Hepatocyte (in vitro differentiated cells): ENCODE results near the gene TSPAN33. TPM values are rescaled to one million over a fixed set of nuclear protein-coding genes. Genes with fewer than 3 reads are reported as not detected.
"Not testable (repeated sequence)": the region's sequence is repeated elsewhere in the genome, so short reads cannot be mapped to it uniquely, and the experiment has no call there.

ENCODE experiments used
- DNase-seq: peaks from one replicate; pipeline ENCODE4 v3.0.0-alpha.2; 2016; ENCODE audit warnings: low spot score
- H2AFZ ChIP-seq: fragments of 200-600 bp; sonication (generic); 2 replicates; pipeline ENCODE4 v1.6.0; 2016; ENCODE audit warnings: antibody characterized with exemption, mild to moderate bottlenecking
- H3K27ac ChIP-seq: fragments of 200-600 bp; sonication (generic); 2 replicates; pipeline ENCODE4 v1.5.1; 2016; ENCODE audit warnings: mild to moderate bottlenecking
- H3K27me3 ChIP-seq: fragments of 200-600 bp; sonication (generic); 2 replicates; pipeline ENCODE4 v1.6.1; 2016
- H3K36me3 ChIP-seq: fragments of 200-600 bp; sonication (generic); replicated peaks from 2 replicates; pipeline ENCODE4 v1.5.1; 2016; ENCODE audit warnings: low read depth; ENCODE audit not compliant: insufficient read depth
- H3K4me1 ChIP-seq: fragments of 200-600 bp; sonication (generic); 2 replicates; pipeline ENCODE4 v1.5.1; 2016; ENCODE audit warnings: mild to moderate bottlenecking, moderate library complexity; ENCODE audit not compliant: insufficient read depth
- H3K4me2 ChIP-seq: fragments of 200-600 bp; sonication (generic); 2 replicates; pipeline ENCODE4 v1.6.0; 2016
- H3K4me3 ChIP-seq: fragments of 200-600 bp; sonication (generic); 2 replicates; pipeline ENCODE4 v1.5.1; 2016; ENCODE audit warnings: mild to moderate bottlenecking
- H3K79me2 ChIP-seq: fragments of 200-600 bp; sonication (generic); 2 replicates; pipeline ENCODE4 v1.6.0; 2017; ENCODE audit warnings: mild to moderate bottlenecking
- H3K9me2 ChIP-seq: fragments of 200-600 bp; sonication (generic); replicated peaks from 2 replicates; pipeline ENCODE4 v1.6.0; 2017; ENCODE audit warnings: mild to moderate bottlenecking; ENCODE audit not compliant: insufficient read depth
- H3K9me3 ChIP-seq: fragments of 200-600 bp; sonication (generic); 2 replicates; pipeline ENCODE4 v1.5.1; 2016; ENCODE audit warnings: low read depth, mild to moderate bottlenecking
- H4K20me1 ChIP-seq: fragments of 200-600 bp; sonication (generic); 2 replicates; pipeline ENCODE4 v1.6.0; 2016; ENCODE audit warnings: mild to moderate bottlenecking; ENCODE audit not compliant: insufficient read depth, poor library complexity, severe bottlenecking
- EZH2phosphoT487 ChIP-seq: fragments of 200-600 bp; sonication (generic); IDR thresholded peaks from one replicate; pipeline ENCODE4 v1.6.1; 2018; ENCODE audit warnings: antibody characterized with exemption, mild to moderate bottlenecking, low read depth, moderate library complexity; ENCODE audit not compliant: unreplicated experiment, severe bottlenecking
- WGBS: methylation state at CpG from one replicate; pipeline ENCODE4 v1.1.6; 2016; ENCODE audit warnings: low lambda C conversion rate; ENCODE audit errors: missing lambda C conversion rate; 5-methylcytosine and 5-hydroxymethylcytosine counted together
- polyA plus RNA-seq: library from polyadenylated mRNA; unstranded; fragments of >200 nt; fragmentation: Nextera tagmentation; extraction: Ambion mirVana; gene quantifications from 2 replicates; pipeline ENCODE4 v1.2.1, GENCODE V29; 2016
- total RNA-seq: library from RNA; depleted of rRNA; stranded (reverse); fragments of >200 nt; gene quantifications from 2 replicates; pipeline ENCODE4 v1.2.3, GENCODE V29; 2014
- TF ChIP-seq, protein P1 (sequence below): fragments of 200-600 bp; sonication (generic); IDR thresholded peaks from 2 replicates; pipeline ENCODE4 v1.5.1; 2016; ENCODE audit warnings: antibody characterized with exemption, mild to moderate bottlenecking; ENCODE audit not compliant: poor library complexity

TSPAN33 gene
- total and polyA plus RNA-seq, 2 experiments from 2014 or later: 7.8 to 9.6 TPM

DNA sequence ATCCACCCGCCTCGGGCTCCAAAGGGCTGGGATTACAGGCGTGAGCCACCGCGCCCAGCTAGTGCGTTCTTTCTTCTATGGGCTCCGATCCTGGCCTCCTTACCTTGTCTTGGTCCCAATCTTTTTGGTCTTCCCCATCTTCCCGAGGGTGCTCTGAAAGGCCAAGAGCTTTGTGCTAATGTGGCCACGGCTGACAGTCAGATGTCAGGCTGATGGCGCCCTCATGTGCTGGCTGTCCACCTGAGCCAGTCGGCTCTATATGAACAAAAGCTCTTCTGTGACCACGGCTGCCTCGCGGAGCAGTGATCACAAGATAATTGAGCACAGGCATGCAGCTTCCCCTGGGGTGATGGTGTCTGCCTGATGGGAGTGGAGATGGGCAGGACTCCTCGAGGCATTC is 69.3 kb downstream of the TSPAN33 start:
- Histone ChIP-seq H3K27me3 (no peaks in the 10 kb centered on the region), H3K9me3 (no peaks in the 10 kb centered on the region)

GRCh38 chr7:129215691-129216090 is 71.2 kb downstream of the TSPAN33 start:
- not testable (repeated sequence) for H4K20me1 ChIP-seq, H3K9me3 ChIP-seq, DNase-seq, H3K36me3 ChIP-seq, H3K79me2 ChIP-seq, H3K4me1 ChIP-seq, H2AFZ ChIP-seq, H3K27me3 ChIP-seq, H3K4me2 ChIP-seq, H3K27ac ChIP-seq, H3K9me2 ChIP-seq, H3K4me3 ChIP-seq
- 98% methylated on average over 15 of the region's 15 CpGs for WGBS

More for the DNA sequence above, 69.3 kb downstream of the TSPAN33 start:
- Histone ChIP-seq H4K20me1 (no peaks in the 10 kb centered on the region), H3K27ac (no peak overlapping the region), H3K4me3 (no peak overlapping the region), H2AFZ (no peak overlapping the region), H3K36me3 (no peaks in the 10 kb centered on the region), H3K4me1 (no peaks in the 10 kb centered on the region), H3K79me2 (no peaks in the 10 kb centered on the region), H3K4me2 (no peak overlapping the region), H3K9me2 (no peaks in the 10 kb centered on the region)
- TF ChIP-seq, protein P1, sequence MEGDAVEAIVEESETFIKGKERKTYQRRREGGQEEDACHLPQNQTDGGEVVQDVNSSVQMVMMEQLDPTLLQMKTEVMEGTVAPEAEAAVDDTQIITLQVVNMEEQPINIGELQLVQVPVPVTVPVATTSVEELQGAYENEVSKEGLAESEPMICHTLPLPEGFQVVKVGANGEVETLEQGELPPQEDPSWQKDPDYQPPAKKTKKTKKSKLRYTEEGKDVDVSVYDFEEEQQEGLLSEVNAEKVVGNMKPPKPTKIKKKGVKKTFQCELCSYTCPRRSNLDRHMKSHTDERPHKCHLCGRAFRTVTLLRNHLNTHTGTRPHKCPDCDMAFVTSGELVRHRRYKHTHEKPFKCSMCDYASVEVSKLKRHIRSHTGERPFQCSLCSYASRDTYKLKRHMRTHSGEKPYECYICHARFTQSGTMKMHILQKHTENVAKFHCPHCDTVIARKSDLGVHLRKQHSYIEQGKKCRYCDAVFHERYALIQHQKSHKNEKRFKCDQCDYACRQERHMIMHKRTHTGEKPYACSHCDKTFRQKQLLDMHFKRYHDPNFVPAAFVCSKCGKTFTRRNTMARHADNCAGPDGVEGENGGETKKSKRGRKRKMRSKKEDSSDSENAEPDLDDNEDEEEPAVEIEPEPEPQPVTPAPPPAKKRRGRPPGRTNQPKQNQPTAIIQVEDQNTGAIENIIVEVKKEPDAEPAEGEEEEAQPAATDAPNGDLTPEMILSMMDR: peak; percentile 35
- no peak for TF ChIP-seq EZH2phosphoT487
- WGBS: 60% methylated on average over 15 of the region's 15 CpGs
- DNase-seq: peak; percentile 37

DNA sequence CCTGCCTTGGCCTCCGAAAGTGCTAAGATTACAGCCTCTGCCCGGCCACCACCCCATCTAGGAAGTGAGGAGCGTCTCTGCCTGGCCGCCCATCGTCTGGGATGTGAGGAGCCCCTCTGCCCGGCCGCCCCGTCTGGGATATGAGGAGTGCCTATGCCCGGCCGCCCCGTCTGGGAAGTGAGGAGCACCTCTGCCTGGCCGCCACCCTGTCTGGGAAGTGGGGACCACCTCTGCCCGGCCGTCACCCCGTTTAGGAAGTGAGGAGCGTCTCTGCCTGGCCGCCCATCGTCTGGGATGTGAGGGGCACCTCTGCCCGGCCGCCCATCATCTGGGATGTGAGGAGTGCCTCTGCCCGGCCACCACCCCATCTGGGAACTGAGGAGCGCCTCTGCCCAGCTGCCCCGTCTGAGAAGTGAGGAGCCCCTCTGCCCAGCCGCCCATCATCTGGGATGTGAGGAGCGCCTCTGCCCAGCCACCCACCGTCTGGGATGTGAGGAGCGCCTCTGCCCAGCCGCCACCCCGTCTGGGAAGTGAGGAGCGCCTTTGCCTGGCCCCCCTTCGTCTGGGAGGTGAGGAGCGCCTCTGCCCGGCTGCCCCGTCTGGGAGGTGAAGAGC is 71.7 kb downstream of the TSPAN33 start:
- WGBS: 98% methylated on average over 29 of the region's 34 CpGs
- not testable (repeated sequence) for H3K79me2 ChIP-seq, H4K20me1 ChIP-seq, DNase-seq, H3K36me3 ChIP-seq, H2AFZ ChIP-seq, H3K4me1 ChIP-seq, H3K4me3 ChIP-seq, H3K9me3 ChIP-seq, H3K27me3 ChIP-seq, H3K9me2 ChIP-seq, H3K4me2 ChIP-seq
- H3K27ac ChIP-seq: peak overlapping the region; percentile 62

- H2AFZ ChIP-seq, H3K9me2 ChIP-seq, H3K4me3 ChIP-seq, H3K9me3 ChIP-seq, DNase-seq, H3K27me3 ChIP-seq, H3K36me3 ChIP-seq, H3K4me1 ChIP-seq, H3K4me2 ChIP-seq, H4K20me1 ChIP-seq, H3K79me2 ChIP-seq: not testable (repeated sequence)
- 49% methylated on average over 8 of the region's 8 CpGs for WGBS
- H3K27ac ChIP-seq: peak overlapping the region; percentile 62
Measured at GRCh38 chr7:129216821-129217416, 72.4 kb downstream of the TSPAN33 start.

GRCh38 chr7:129218514-129219062 is 74.1 kb downstream of the TSPAN33 start:
- no peak overlapping the region for H3K27ac ChIP-seq
- H4K20me1 ChIP-seq: no peaks in the 10 kb centered on the region
- no peaks in the 10 kb centered on the region for H3K79me2 ChIP-seq
- TF ChIP-seq EZH2phosphoT487: no peak
- TF ChIP-seq, protein P1: peak; percentile 93
- no peaks in the 10 kb centered on the region for H3K9me3 ChIP-seq
- no peak overlapping the region for H2AFZ ChIP-seq
- no peaks in the 10 kb centered on the region for H3K27me3 ChIP-seq
- no peaks in the 10 kb centered on the region for H3K4me1 ChIP-seq
- H3K4me2 ChIP-seq: no peak overlapping the region
- H3K9me2 ChIP-seq: no peaks in the 10 kb centered on the region
- DNase-seq: peak; percentile 93
- WGBS: 14% methylated on average over 9 of the region's 9 CpGs
- no peak overlapping the region for H3K4me3 ChIP-seq
- no peaks in the 10 kb centered on the region for H3K36me3 ChIP-seq

DNA sequence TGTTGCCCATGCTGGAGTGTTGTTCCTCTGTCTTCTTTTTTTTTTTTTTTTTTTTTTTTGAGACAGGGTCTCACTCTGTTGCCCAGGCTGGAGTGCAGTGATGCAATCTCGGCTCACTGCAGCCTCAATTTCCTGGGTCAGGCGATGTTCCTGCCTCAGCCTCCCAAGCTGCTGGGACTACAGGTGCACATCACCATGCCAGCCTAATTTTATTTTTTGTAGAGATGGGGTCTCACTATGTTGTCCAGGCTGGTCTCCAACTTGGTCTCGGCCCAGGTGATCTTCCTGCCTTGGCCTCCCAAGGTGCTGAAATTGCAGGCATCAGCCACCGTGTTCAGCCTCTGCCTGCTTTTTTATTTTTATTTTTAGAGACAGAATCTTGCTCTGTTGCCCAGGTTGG is 74.7 kb downstream of the TSPAN33 start:
- DNase-seq, H2AFZ ChIP-seq, H3K36me3 ChIP-seq, H3K9me3 ChIP-seq, H3K79me2 ChIP-seq, H3K9me2 ChIP-seq, H3K4me1 ChIP-seq, H3K4me2 ChIP-seq, H3K27me3 ChIP-seq, H4K20me1 ChIP-seq, H3K27ac ChIP-seq, H3K4me3 ChIP-seq: not testable (repeated sequence)
- 100% methylated on average over 4 of the region's 4 CpGs for WGBS
